K562 treated with DMSO at 1 percent for 48 hours (cell line): ENCODE data around the gene ZNF169. TPM values are rescaled to one million over a fixed set of nuclear protein-coding genes. Genes with fewer than 3 reads are reported as not detected.

Experiments
- total RNA-seq: library from RNA; unstranded; fragments of 300-600 nt; gene quantifications from 2 replicates; pipeline ENCODE4 v1.2.3, GENCODE V29; 2022; ENCODE audit warnings: low replicate concordance; ENCODE audit errors: extremely low read depth

The ZNF169 gene
- total RNA-seq = not detected in 2 replicates

DNA sequence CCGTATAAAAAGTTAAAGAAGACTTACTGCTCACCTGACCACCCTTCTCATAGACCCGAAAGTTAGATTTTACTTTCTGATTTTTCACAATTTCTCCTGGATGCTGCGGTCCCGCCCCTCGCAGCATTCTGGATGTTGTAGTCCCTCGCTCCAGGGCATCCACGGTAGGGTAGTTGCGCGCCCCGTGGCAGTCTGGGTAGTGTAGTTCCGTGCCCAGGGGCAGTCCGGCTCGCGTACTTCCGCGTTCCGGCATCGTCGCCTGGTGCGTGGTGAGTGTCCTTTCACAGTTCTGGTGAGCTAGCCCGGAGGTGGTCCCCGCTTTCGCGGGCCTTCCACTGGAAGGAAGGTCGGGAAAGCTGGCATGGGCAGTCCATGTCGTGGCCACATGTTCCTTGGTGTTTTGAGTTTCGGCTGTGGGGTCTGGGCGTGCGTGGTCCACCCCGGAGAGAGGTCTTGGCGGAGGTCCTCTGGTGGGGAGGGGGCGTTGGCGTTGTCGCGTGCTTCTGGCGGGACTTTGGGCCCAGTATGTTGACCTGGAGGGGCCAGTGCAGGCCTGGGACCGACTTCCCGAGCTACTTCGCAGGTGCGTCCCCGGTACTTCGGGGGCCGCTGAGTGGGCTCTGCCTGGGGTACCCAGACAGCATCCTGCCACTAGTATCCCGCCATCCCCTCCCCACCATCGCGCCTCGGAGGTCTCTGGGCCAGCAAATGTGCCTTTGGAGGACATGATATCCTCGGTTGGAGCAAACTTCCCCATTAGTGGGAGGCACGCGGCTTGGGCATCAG is at the start of gene ZNF169:
Gene ZNF169, plus strand, starts transcription at position 222 of the 786 bp plus-strand sequence. CDS start 19,515 bp downstream, outside the sequence.

DNA sequence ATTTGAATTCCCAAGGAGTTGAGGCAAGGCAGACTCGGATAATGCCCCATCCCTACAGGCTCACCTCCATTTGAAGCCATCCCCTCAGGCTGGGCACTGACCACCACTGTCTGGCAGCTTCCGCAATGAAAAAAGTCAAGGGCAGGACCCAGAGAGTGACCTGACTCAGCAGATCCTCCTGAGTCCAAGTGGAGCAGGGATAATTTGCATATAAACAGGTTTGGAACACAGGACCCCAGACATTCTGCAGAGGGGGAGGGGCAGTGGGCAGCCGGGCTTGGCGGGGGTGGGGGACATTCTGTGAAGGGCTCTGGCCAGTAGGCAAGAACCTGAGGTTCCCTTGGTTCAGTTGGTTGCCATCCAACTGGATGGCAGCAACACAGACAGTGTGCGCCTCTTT is 69.4 kb downstream of the ZNF169 start, which contains the start of gene NUTM2F:
Gene NUTM2F, minus strand, starts transcription at position 101 of the 400 bp plus-strand sequence. Its CDS starts 21 bp downstream, at position 80.

Other genes starting within 250 kb of the ZNF169 start
- gene PTPDC1, start 174.8 kb upstream of the ZNF169 start, total RNA-seq = not detected in 2 replicates
- not detected in 2 replicates for gene NUTM2F, start 69.3 kb downstream of the ZNF169 start, total RNA-seq